ENCODE data around the gene TNS1. TPM values are rescaled to one million over a fixed set of nuclear protein-coding genes. Genes with fewer than 3 reads are reported as not detected.

The TNS1 gene
- total RNA-seq, 1 experiment from 2014 or later = 6.2 TPM

DNA sequence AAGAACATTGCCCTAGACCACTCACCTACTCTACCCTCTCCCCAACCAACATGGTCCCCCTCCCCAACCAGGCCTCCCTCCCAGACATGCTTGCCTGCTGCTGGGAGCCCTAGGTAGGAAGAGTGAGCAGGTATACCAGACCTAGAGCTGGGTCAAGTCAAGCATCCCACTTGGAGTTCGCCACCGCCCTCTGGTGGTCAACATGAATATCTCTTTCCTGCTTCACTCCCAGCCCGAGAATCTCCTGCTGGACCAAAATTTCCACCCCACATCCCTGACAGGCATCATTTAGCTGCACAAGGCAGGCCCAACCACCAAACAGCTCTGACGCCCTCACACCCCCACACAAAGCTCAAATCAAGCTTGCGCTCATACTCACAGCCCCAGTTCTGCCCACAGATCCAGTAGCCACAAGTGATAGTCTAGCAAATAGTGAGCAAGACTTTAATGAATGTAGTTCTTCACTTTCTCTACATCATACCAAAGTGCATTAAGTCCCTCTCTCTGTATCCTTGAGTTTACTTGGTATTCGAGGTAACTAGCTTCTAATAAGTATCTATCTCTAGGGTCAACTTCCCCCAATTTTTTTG lies 116.0 kb downstream of the TNS1 start:
- H3K27ac ChIP-seq (ENCODE audit: low read depth, low read length) = no peak overlapping the region
- H3K9me3 ChIP-seq (ENCODE audit: control insufficient read depth in 1 of 2, insufficient read depth in 1 of 2, low read depth in 1 of 2, low read length in 2 of 2) = no peaks in the 10 kb centered on the region
- no TSS peak for BruUV-seq (replicated peaks)
- peak; percentile 95 for ATAC-seq
- intact Hi-C loops (cut with micrococcal nuclease) = loop anchor here (1.0 kb wide), 3 partner anchors 98 to 102 kb away; no protein-coding TSS in a partner anchor
- H3K4me1 ChIP-seq (ENCODE audit: control insufficient read depth in 1 of 2, insufficient read depth in 2 of 2, low read length in 2 of 2) = no peaks in the 10 kb centered on the region
- peak; percentile 48 for DNase-seq (ENCODE audit: low read depth, low spot score)
- no peak overlapping the region for H3K4me2 ChIP-seq (ENCODE audit: low read length)
- H2AFZ ChIP-seq (ENCODE audit: low read depth, low read length, poor library complexity, severe bottlenecking) = no peak overlapping the region
- TF ChIP-seq, protein P1, sequence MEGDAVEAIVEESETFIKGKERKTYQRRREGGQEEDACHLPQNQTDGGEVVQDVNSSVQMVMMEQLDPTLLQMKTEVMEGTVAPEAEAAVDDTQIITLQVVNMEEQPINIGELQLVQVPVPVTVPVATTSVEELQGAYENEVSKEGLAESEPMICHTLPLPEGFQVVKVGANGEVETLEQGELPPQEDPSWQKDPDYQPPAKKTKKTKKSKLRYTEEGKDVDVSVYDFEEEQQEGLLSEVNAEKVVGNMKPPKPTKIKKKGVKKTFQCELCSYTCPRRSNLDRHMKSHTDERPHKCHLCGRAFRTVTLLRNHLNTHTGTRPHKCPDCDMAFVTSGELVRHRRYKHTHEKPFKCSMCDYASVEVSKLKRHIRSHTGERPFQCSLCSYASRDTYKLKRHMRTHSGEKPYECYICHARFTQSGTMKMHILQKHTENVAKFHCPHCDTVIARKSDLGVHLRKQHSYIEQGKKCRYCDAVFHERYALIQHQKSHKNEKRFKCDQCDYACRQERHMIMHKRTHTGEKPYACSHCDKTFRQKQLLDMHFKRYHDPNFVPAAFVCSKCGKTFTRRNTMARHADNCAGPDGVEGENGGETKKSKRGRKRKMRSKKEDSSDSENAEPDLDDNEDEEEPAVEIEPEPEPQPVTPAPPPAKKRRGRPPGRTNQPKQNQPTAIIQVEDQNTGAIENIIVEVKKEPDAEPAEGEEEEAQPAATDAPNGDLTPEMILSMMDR (IDR thresholded peaks at IDR 0.05 in 2 of 3, conservative IDR thresholded peaks at IDR 0.05 in 1 of 3; ENCODE audit: borderline replicate concordance in 1 of 3, insufficient read depth in 1 of 3, low read depth in 2 of 3, low read length in 2 of 3) = peak; percentile 69 to 89 (median 81)
- TF ChIP-seq ZNF274 (IDR thresholded peaks at IDR 0.05; ENCODE audit: low read depth, low read length) (no peak), RAD21 (IDR thresholded peaks at IDR 0.05; ENCODE audit: low read depth) (peak; percentile 95)
- no peaks in the 10 kb centered on the region for H3K79me2 ChIP-seq (ENCODE audit: insufficient read depth, low read length)
- H3K36me3 ChIP-seq (ENCODE audit: control insufficient read depth in 1 of 2, insufficient read depth in 2 of 2, low read length in 2 of 2) = no peaks in the 10 kb centered on the region
- no peak overlapping the region for H3K9ac ChIP-seq (ENCODE audit: low read length)
- H3K9me2 ChIP-seq (ENCODE audit: insufficient read depth) = no peaks in the 10 kb centered on the region; the same call in 1 of the 2 replicates
- CTCF ChIA-PET = interaction anchor here (0.6 to 4.3 kb wide), 9 partner anchors 12 to 101 kb away, joined by 3 to 54 read pairs (median 5); no protein-coding TSS in a partner anchor
- no peaks in the 10 kb centered on the region for H4K20me1 ChIP-seq (ENCODE audit: insufficient read depth)
- no peaks in the 10 kb centered on the region for H3K27me3 ChIP-seq (ENCODE audit: insufficient read depth, low read length)
- H3K4me3 ChIP-seq (replicated peaks in 1 of 2; ENCODE audit: low read depth in 1 of 2, low read length in 2 of 2) = no peak overlapping the region
- RAD21 ChIA-PET (ENCODE audit: low non-redundant PET in 1 of 2, low total read pairs in 2 of 2, uncharacterized antibody in 2 of 2, unreplicated experiment in 2 of 2) = interaction anchor here (0.7 to 1.9 kb wide), 7 partner anchors 35 to 148 kb away, joined by 3 to 13 read pairs (median 4); no protein-coding TSS in a partner anchor
- POLR2A ChIA-PET = interaction anchor here (1.2 kb wide), 1 partner anchor 98 kb away, joined by 3 read pairs; no protein-coding TSS in a partner anchor

DNA sequence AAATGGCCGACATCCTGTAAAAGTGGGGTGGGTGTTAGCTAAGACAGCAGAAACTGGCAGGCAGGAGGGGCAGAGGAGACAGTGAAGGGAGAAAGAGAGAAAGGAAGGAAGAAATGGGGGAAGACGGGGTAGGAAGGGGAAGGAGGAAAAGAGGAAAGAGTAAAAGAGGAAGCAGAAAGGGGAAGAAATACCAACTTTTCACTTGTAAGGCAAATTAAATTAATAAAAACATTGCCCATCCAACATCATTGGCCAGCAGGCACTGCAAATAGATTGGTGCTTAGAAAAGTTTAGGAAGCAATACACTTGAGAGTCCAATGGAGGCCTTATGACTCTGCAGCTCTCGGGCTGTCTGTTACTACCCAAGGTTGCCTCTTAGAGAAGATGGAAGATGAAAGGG lies 116.7 kb downstream of the TNS1 start:
- intact Hi-C loops (cut with micrococcal nuclease) = loop anchor here (1.0 kb wide), 3 partner anchors 97 to 102 kb away; no protein-coding TSS in a partner anchor
- Histone ChIP-seq H3K9me3 (ENCODE audit: control insufficient read depth in 1 of 2, insufficient read depth in 1 of 2, low read depth in 1 of 2, low read length in 2 of 2) (no peaks in the 10 kb centered on the region), H3K9me2 (ENCODE audit: insufficient read depth) (no peaks in the 10 kb centered on the region; the same call in 1 of the 2 replicates), H3K4me1 (ENCODE audit: control insufficient read depth in 1 of 2, insufficient read depth in 2 of 2, low read length in 2 of 2) (no peaks in the 10 kb centered on the region), H4K20me1 (ENCODE audit: insufficient read depth) (no peaks in the 10 kb centered on the region), H3K9ac (ENCODE audit: low read length) (no peak overlapping the region), H3K4me2 (ENCODE audit: low read length) (no peak overlapping the region), H3K79me2 (ENCODE audit: insufficient read depth, low read length) (no peaks in the 10 kb centered on the region), H2AFZ (ENCODE audit: low read depth, low read length, poor library complexity, severe bottlenecking) (no peak overlapping the region), H3K27ac (ENCODE audit: low read depth, low read length) (no peak overlapping the region), H3K27me3 (ENCODE audit: insufficient read depth, low read length) (no peaks in the 10 kb centered on the region), H3K4me3 (replicated peaks in 1 of 2; ENCODE audit: low read depth in 1 of 2, low read length in 2 of 2) (no peak overlapping the region), H3K36me3 (ENCODE audit: control insufficient read depth in 1 of 2, insufficient read depth in 2 of 2, low read length in 2 of 2) (no peaks in the 10 kb centered on the region)
- ATAC-seq (no peak), DNase-seq (ENCODE audit: low read depth, low spot score) (no peak)
- ChIA-PET POLR2A (interaction anchor here (1.2 kb wide), 1 partner anchor 97 kb away, joined by 3 read pairs; no protein-coding TSS in a partner anchor), RAD21 (ENCODE audit: low non-redundant PET in 1 of 2, low total read pairs in 2 of 2, uncharacterized antibody in 2 of 2, unreplicated experiment in 2 of 2) (interaction anchor here (1.0 to 1.9 kb wide), 5 partner anchors 97 to 149 kb away, joined by 3 to 13 read pairs (median 7); no protein-coding TSS in a partner anchor), CTCF (interaction anchor here (0.6 to 4.3 kb wide), 7 partner anchors 11 to 101 kb away, joined by 3 to 54 read pairs (median 5); no protein-coding TSS in a partner anchor)
- BruUV-seq (replicated peaks) = no TSS peak
- TF ChIP-seq POLR2AphosphoS5 (IDR thresholded peaks at IDR 0.05; ENCODE audit: low read depth, low read length) = no peak
- no peak for TF ChIP-seq EGR1 (IDR thresholded peaks at IDR 0.05; ENCODE audit: low read depth)
- TF ChIP-seq, protein P2, sequence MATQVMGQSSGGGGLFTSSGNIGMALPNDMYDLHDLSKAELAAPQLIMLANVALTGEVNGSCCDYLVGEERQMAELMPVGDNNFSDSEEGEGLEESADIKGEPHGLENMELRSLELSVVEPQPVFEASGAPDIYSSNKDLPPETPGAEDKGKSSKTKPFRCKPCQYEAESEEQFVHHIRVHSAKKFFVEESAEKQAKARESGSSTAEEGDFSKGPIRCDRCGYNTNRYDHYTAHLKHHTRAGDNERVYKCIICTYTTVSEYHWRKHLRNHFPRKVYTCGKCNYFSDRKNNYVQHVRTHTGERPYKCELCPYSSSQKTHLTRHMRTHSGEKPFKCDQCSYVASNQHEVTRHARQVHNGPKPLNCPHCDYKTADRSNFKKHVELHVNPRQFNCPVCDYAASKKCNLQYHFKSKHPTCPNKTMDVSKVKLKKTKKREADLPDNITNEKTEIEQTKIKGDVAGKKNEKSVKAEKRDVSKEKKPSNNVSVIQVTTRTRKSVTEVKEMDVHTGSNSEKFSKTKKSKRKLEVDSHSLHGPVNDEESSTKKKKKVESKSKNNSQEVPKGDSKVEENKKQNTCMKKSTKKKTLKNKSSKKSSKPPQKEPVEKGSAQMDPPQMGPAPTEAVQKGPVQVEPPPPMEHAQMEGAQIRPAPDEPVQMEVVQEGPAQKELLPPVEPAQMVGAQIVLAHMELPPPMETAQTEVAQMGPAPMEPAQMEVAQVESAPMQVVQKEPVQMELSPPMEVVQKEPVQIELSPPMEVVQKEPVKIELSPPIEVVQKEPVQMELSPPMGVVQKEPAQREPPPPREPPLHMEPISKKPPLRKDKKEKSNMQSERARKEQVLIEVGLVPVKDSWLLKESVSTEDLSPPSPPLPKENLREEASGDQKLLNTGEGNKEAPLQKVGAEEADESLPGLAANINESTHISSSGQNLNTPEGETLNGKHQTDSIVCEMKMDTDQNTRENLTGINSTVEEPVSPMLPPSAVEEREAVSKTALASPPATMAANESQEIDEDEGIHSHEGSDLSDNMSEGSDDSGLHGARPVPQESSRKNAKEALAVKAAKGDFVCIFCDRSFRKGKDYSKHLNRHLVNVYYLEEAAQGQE (IDR thresholded peaks at IDR 0.05; ENCODE audit: low read depth) = no peak
- TF ChIP-seq ZNF274 (IDR thresholded peaks at IDR 0.05; ENCODE audit: low read depth, low read length) = no peak
- TF ChIP-seq, protein P3, sequence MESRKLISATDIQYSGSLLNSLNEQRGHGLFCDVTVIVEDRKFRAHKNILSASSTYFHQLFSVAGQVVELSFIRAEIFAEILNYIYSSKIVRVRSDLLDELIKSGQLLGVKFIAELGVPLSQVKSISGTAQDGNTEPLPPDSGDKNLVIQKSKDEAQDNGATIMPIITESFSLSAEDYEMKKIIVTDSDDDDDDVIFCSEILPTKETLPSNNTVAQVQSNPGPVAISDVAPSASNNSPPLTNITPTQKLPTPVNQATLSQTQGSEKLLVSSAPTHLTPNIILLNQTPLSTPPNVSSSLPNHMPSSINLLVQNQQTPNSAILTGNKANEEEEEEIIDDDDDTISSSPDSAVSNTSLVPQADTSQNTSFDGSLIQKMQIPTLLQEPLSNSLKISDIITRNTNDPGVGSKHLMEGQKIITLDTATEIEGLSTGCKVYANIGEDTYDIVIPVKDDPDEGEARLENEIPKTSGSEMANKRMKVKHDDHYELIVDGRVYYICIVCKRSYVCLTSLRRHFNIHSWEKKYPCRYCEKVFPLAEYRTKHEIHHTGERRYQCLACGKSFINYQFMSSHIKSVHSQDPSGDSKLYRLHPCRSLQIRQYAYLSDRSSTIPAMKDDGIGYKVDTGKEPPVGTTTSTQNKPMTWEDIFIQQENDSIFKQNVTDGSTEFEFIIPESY (IDR thresholded peaks at IDR 0.05; ENCODE audit: extremely low read depth, insufficient replicate concordance, low read length) = no peak
- no peak for TF ChIP-seq SP1 (IDR thresholded peaks at IDR 0.05; ENCODE audit: low read depth)

All from HCT116 (cell line).